GM12874 (cell line): ENCODE results near the gene AGPAT4.

ENCODE experiments used
- CTCF ChIP-seq: IDR thresholded peaks from 2 replicates; pipeline ENCODE4 v1.5.1; 2011; ENCODE audit warnings: low read depth, mild to moderate bottlenecking, control low read depth, low read length, moderate library complexity; ENCODE audit not compliant: insufficient read depth

AGPAT4 gene

GRCh38 chr6:161273752-161274487 lies at the start of gene AGPAT4:
Gene AGPAT4, minus strand, starts transcription at chr6:161274061. Its CDS starts 41,848 bp downstream, at chr6:161232213.
- TF ChIP-seq CTCF: no peak

- TF ChIP-seq CTCF: no peak
Measured at GRCh38 chr6:161319231-161319630, 45.4 kb upstream of the AGPAT4 start.

- no peak for TF ChIP-seq CTCF
Measured at GRCh38 chr6:161318456-161318855, 44.6 kb upstream of the AGPAT4 start.

GRCh38 chr6:161316531-161316930 lies 42.7 kb upstream of the AGPAT4 start:
- TF ChIP-seq CTCF: no peak

GRCh38 chr6:161313940-161314509 lies 40.2 kb upstream of the AGPAT4 start:
- no peak for TF ChIP-seq CTCF

GRCh38 chr6:161308075-161308655 lies 34.3 kb upstream of the AGPAT4 start:
- TF ChIP-seq CTCF: no peak

- TF ChIP-seq CTCF: no peak
Measured at GRCh38 chr6:161305860-161306259, 32.0 kb upstream of the AGPAT4 start.
